H1 (cell line): ENCODE data around the gene MUC4. TPM values are rescaled to one million over a fixed set of nuclear protein-coding genes. Genes with fewer than 3 reads are reported as not detected.

ENCODE experiments used
- CTCF ChIA-PET: fragments of 300-600 bp; sonication (Branson Sonifier 250); formaldehyde crosslinking; loops from one replicate; lab custom pipeline; 2021; ENCODE audit not compliant: partially characterized antibody; lab: Charles Lee
- POLR2A ChIA-PET: fragments of 300-600 bp; sonication (Branson Sonifier 250); formaldehyde crosslinking; loops from one replicate; lab custom pipeline; 2021; ENCODE audit warnings: inconsistent platforms; ENCODE audit not compliant: partially characterized antibody; lab: Charles Lee
- DNase-seq, 2 experiments: peaks; one replicate each; pipeline versions ENCODE4 v3.0.0 to v3.0.0-alpha.2; 2010 to 2022; ENCODE audit warnings: low spot score in 2 of 2, low read depth in 1 of 2, mixed read lengths in 1 of 2
- FAIRE-seq: peaks from 2 replicates; lab custom pipeline; 2011; peaks lifted over from hg19 to GRCh38; lab: Jason Lieb, UNC
- H2AFZ ChIP-seq: 2 replicates; pipeline ENCODE4 v1.8.1; 2012; ENCODE audit warnings: low read length, inconsistent platforms
- H2AK5ac ChIP-seq: 2 replicates; pipeline ENCODE4 v1.6.1; 2013; ENCODE audit warnings: low read depth, low read length
- H2BK120ac ChIP-seq: replicated peaks from 2 replicates; pipeline ENCODE3; 2013; ENCODE audit warnings: low read depth, low read length, inconsistent platforms
- H2BK12ac ChIP-seq: 2 replicates; pipeline ENCODE4 v1.6.1; 2013; ENCODE audit warnings: low read depth, low read length
- H2BK15ac ChIP-seq: 2 replicates; pipeline ENCODE4 v1.6.1; 2013; ENCODE audit warnings: low read length
- H2BK20ac ChIP-seq: 2 replicates; pipeline ENCODE4 v1.6.1; 2013; ENCODE audit warnings: low read length
- H2BK5ac ChIP-seq: 2 replicates; pipeline ENCODE4 v1.6.1; 2013; ENCODE audit warnings: low read depth, low read length
- H3K14ac ChIP-seq: 2 replicates; pipeline ENCODE4 v1.6.1; 2013; ENCODE audit warnings: inconsistent platforms; ENCODE audit not compliant: insufficient read length
- H3K18ac ChIP-seq: 2 replicates; pipeline ENCODE4 v1.6.1; 2013; ENCODE audit warnings: low read length; ENCODE audit errors: extremely low read depth
- H3K23ac ChIP-seq: 2 replicates; pipeline ENCODE4 v1.6.1; 2013; ENCODE audit warnings: inconsistent platforms; ENCODE audit not compliant: insufficient read length
- H3K23me2 ChIP-seq: 2 replicates; pipeline ENCODE4 v1.6.1; 2013; ENCODE audit warnings: low read depth, low read length
- H3K27ac ChIP-seq: 2 replicates; pipeline ENCODE4 v1.6.1; 2011; ENCODE audit warnings: low read depth, low read length, inconsistent platforms
- H3K27me3 ChIP-seq, 4 experiments: replicated peaks in 1 of 4; 1 replicate in 1 of 4; 2 replicates in 3 of 4; pipeline versions ENCODE4 v1.6.1 to v1.8.1; 2011 to 2013; ENCODE audit warnings: low read length in 3 of 4, mild to moderate bottlenecking in 3 of 4, inconsistent platforms in 2 of 4, mixed read lengths in 2 of 4, moderate library complexity in 1 of 4; ENCODE audit not compliant: control insufficient read depth in 3 of 4, insufficient read depth in 3 of 4; ENCODE audit errors: extremely low read depth in 1 of 4
- H3K36me3 ChIP-seq, 4 experiments: 2 replicates each; pipeline versions ENCODE4 v1.6.1 to v1.8.1; 2011 to 2013; ENCODE audit warnings: mild to moderate bottlenecking in 4 of 4, low read length in 3 of 4, moderate library complexity in 2 of 4, control low read depth in 1 of 4, inconsistent platforms in 1 of 4; ENCODE audit not compliant: insufficient read depth in 4 of 4, control insufficient read depth in 2 of 4
- H3K4ac ChIP-seq: replicated peaks from 2 replicates; pipeline ENCODE3; 2013; ENCODE audit warnings: low read length, low read depth, mixed read lengths, inconsistent platforms; ENCODE audit not compliant: insufficient read length
- H3K4me1 ChIP-seq, 4 experiments: replicated peaks in 1 of 4; 1 replicate in 1 of 4; 2 replicates in 3 of 4; pipeline versions ENCODE4 v1.6.1 to v1.8.1; 2011 to 2013; ENCODE audit warnings: low read length in 3 of 4, inconsistent platforms in 2 of 4, mixed read lengths in 1 of 4; ENCODE audit not compliant: insufficient read depth in 4 of 4, control insufficient read depth in 3 of 4
- H3K4me2 ChIP-seq, 2 experiments: 2 replicates each; pipeline versions ENCODE4 v1.6.1 to v1.8.1; 2011 to 2013; ENCODE audit warnings: low read depth in 2 of 2, low read length in 2 of 2, control low read depth in 1 of 2, inconsistent platforms in 1 of 2, mild to moderate bottlenecking in 1 of 2; ENCODE audit not compliant: insufficient read depth in 1 of 2
- H3K4me3 ChIP-seq, 4 experiments: fragments of 200-600, 300-600 bp in 1 of 4; sonication (generic), shearing (Covaris generic), sonication (Bioruptor Twin) in 1 of 4; 2 replicates each; pipeline versions ENCODE4 v1.5.1 to v1.8.1; 2011 to 2016; ENCODE audit warnings: low read length in 4 of 4, low read depth in 3 of 4, control low read depth in 2 of 4, inconsistent platforms in 2 of 4, mild to moderate bottlenecking in 2 of 4, mixed read lengths in 1 of 4, moderate library complexity in 1 of 4; ENCODE audit not compliant: insufficient read depth in 2 of 4; ENCODE audit errors: extremely low read depth in 1 of 4
- H3K56ac ChIP-seq: replicated peaks from 2 replicates; pipeline ENCODE3; 2013; ENCODE audit warnings: low read depth, mild to moderate bottlenecking, mixed read lengths, low read length, inconsistent platforms; ENCODE audit not compliant: insufficient read length
- H3K79me1 ChIP-seq: 2 replicates; pipeline ENCODE4 v1.6.1; 2013; ENCODE audit warnings: low read depth, low read length, control low read depth
- H3K79me2 ChIP-seq, 2 experiments: 2 replicates each; pipeline versions ENCODE4 v1.6.1 to v1.8.1; 2012 to 2013; ENCODE audit warnings: low read length in 2 of 2, mild to moderate bottlenecking in 2 of 2, inconsistent platforms in 1 of 2; ENCODE audit not compliant: insufficient read depth in 2 of 2, control insufficient read depth in 1 of 2
- H3K9ac ChIP-seq, 4 experiments: replicated peaks in 1 of 4; 1 replicate in 1 of 4; 2 replicates in 3 of 4; pipeline versions ENCODE4 v1.6.1 to v1.8.1; 2011 to 2013; ENCODE audit warnings: low read depth in 3 of 4, low read length in 3 of 4, control low read depth in 2 of 4, mild to moderate bottlenecking in 2 of 4, moderate library complexity in 2 of 4, inconsistent platforms in 1 of 4; ENCODE audit errors: extremely low read depth in 1 of 4
- H3K9me3 ChIP-seq, 2 experiments: 2 replicates each; pipeline versions ENCODE4 v1.6.1 to v1.8.1; 2012 to 2013; ENCODE audit warnings: mild to moderate bottlenecking in 2 of 2, moderate library complexity in 2 of 2, control low read depth in 1 of 2, inconsistent platforms in 1 of 2, low read depth in 1 of 2, low read length in 1 of 2, mixed read lengths in 1 of 2; ENCODE audit not compliant: insufficient read depth in 2 of 2
- H4K20me1 ChIP-seq, 2 experiments: replicated peaks in 1 of 2; 2 replicates each; pipeline versions ENCODE3 to v1.8.1; 2011 to 2013; ENCODE audit warnings: inconsistent platforms in 2 of 2, low read length in 2 of 2, mild to moderate bottlenecking in 1 of 2; ENCODE audit not compliant: insufficient read depth in 2 of 2, control insufficient read depth in 1 of 2
- H4K5ac ChIP-seq: 2 replicates; pipeline ENCODE4 v1.6.1; 2013; ENCODE audit warnings: low read length, low read depth, mixed read lengths, inconsistent platforms; ENCODE audit not compliant: insufficient read length
- H4K8ac ChIP-seq: 2 replicates; pipeline ENCODE4 v1.8.0; 2013; ENCODE audit warnings: mild to moderate bottlenecking, moderate library complexity, low read length, inconsistent platforms; ENCODE audit not compliant: insufficient read depth; ENCODE audit errors: extremely low read depth
- H4K91ac ChIP-seq: replicated peaks from 2 replicates; pipeline ENCODE3; 2013; ENCODE audit warnings: low read length, mixed read lengths, inconsistent platforms; ENCODE audit not compliant: insufficient read length
- CHD2 ChIP-seq: IDR thresholded peaks from 2 replicates; pipeline ENCODE4 v1.6.1; 2012; ENCODE audit warnings: low read length, improper control_type of control experiment
- MAFK ChIP-seq: IDR thresholded peaks from 2 replicates; pipeline ENCODE4 v1.6.1; 2012; ENCODE audit warnings: low read depth, mild to moderate bottlenecking, improper control_type of control experiment, low read length
- RBBP5 ChIP-seq: IDR thresholded peaks from 2 replicates; pipeline ENCODE4 v1.7.1; 2012; ENCODE audit warnings: low read depth, mild to moderate bottlenecking, inconsistent platforms, low read length, moderate library complexity, borderline replicate concordance
- SIX5 ChIP-seq: IDR thresholded peaks from 2 replicates; pipeline ENCODE4 v1.6.1; 2011; ENCODE audit warnings: mild to moderate bottlenecking, low read depth, low read length
- SRF ChIP-seq: IDR thresholded peaks from 2 replicates; pipeline ENCODE4 v1.6.1; 2011; ENCODE audit warnings: mild to moderate bottlenecking, low read depth, low read length, moderate library complexity
- SUZ12 ChIP-seq: fragments of 200-600 bp; sonication (generic); IDR thresholded peaks from 2 replicates; pipeline ENCODE4 v1.6.1; 2012; ENCODE audit warnings: mild to moderate bottlenecking, inconsistent platforms, low read length, moderate library complexity, mixed read lengths
- WGBS, 2 experiments: shearing (Covaris generic) in 1 of 2; methylation state at CpG; one replicate each; pipeline versions ENCODE4 v1.1.6 to v1.1.7; 2013 to 2015; ENCODE audit warnings: low lambda C conversion rate in 2 of 2, mixed read lengths in 2 of 2, inconsistent platforms in 1 of 2, low coverage in 1 of 2, missing lambda C conversion rate in 1 of 2; ENCODE audit not compliant: insufficient replicate concordance in 2 of 2, insufficient coverage in 1 of 2, insufficient read length in 1 of 2; ENCODE audit errors: extremely low coverage in 1 of 2, missing lambda C conversion rate in 1 of 2; 5-methylcytosine and 5-hydroxymethylcytosine counted together
- polyA plus RNA-seq, 7 experiments: library from polyadenylated mRNA; depleted of rRNA in 3 of 7; stranded (reverse) in 5 of 7; unstranded in 2 of 7; fragments of >200 nt in 5 of 7; fragments of 200-250 nt in 2 of 7; gene quantifications; 1 replicate in 5 of 7; 2 replicates in 1 of 7; 4 replicates in 1 of 7; pipeline versions ENCODE4 v1.2.1 to v1.2.3, GENCODE V29; 2011 to 2013; ENCODE audit warnings: missing spikeins in 2 of 7, mixed read lengths in 2 of 7
- total RNA-seq: library from RNA; stranded (reverse); fragmentation: NEBNext Ultra II Directional; extraction: Animal tissue kit (Norgen Biotek cat#: 25700); gene quantifications from 2 replicates; pipeline ENCODE4 v1.2.1, GENCODE V29; 2021
- TF ChIP-seq, protein P1 (sequence below), 3 experiments: IDR thresholded peaks; 1 replicate in 2 of 3; 2 replicates in 1 of 3; pipeline versions ENCODE4 v1.5.1 to v1.6.1; 2011; ENCODE audit warnings: low read length in 3 of 3, mild to moderate bottlenecking in 3 of 3, inconsistent platforms in 2 of 3, low read depth in 1 of 3, moderate library complexity in 1 of 3; ENCODE audit not compliant: insufficient read depth in 1 of 3; ENCODE audit errors: control extremely low read depth in 1 of 3

Gene MUC4
- total and polyA plus RNA-seq, 2 of the 8 experiments (the other 6 are each of a cell fraction or from before 2014, with no cell fraction given) = 0.89 to 2.0 TPM

- DNase-seq = no peak
- Histone ChIP-seq H2AK5ac (no peak overlapping the region), H2AFZ (no peak overlapping the region), H4K5ac (no peak overlapping the region), H3K14ac (no peak overlapping the region), H2BK15ac (no peak overlapping the region), H3K9ac (no peak overlapping the region), H3K4me3 (no peak overlapping the region), H3K79me2 (no peaks in the 10 kb centered on the region), H4K8ac (no peak overlapping the region), H2BK5ac (no peak overlapping the region), H2BK12ac (no peak overlapping the region), H2BK20ac (no peak overlapping the region), H3K27me3 (no peaks in the 10 kb centered on the region; a peak in 1 of 7 replicates), H3K23ac (no peak overlapping the region), H2BK120ac (no peak overlapping the region), H3K9me3 (no peaks in the 10 kb centered on the region), H3K56ac (no peak overlapping the region), H3K4me1 (peaks cover 2 to 17% (median 12%) of the 10 kb centered on the region in 4 experiments), H3K4ac (no peak overlapping the region), H3K79me1 (no peaks in the 10 kb centered on the region), H3K27ac (no peak overlapping the region), H4K20me1 (no peaks in the 10 kb centered on the region), H3K18ac (no peak overlapping the region), H3K4me2 (no peak overlapping the region), H4K91ac (no peak overlapping the region), H3K23me2 (no peaks in the 10 kb centered on the region), H3K36me3 (no peaks in the 10 kb centered on the region)
- POLR2A ChIA-PET = interaction anchor here (1.7 kb wide), 1 partner anchor 10 kb away, joined by 7 read pairs; no protein-coding TSS in a partner anchor
- TF ChIP-seq SUZ12 (no peak), MAFK (no peak), CHD2 (no peak), RBBP5 (no peak), SRF (no peak), SIX5 (no peak)
- TF ChIP-seq, protein P1, sequence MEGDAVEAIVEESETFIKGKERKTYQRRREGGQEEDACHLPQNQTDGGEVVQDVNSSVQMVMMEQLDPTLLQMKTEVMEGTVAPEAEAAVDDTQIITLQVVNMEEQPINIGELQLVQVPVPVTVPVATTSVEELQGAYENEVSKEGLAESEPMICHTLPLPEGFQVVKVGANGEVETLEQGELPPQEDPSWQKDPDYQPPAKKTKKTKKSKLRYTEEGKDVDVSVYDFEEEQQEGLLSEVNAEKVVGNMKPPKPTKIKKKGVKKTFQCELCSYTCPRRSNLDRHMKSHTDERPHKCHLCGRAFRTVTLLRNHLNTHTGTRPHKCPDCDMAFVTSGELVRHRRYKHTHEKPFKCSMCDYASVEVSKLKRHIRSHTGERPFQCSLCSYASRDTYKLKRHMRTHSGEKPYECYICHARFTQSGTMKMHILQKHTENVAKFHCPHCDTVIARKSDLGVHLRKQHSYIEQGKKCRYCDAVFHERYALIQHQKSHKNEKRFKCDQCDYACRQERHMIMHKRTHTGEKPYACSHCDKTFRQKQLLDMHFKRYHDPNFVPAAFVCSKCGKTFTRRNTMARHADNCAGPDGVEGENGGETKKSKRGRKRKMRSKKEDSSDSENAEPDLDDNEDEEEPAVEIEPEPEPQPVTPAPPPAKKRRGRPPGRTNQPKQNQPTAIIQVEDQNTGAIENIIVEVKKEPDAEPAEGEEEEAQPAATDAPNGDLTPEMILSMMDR (IDR thresholded peaks at IDR 0.05; ENCODE audit: control extremely low read depth in 1 of 3, insufficient read depth in 1 of 3, low read depth in 1 of 3, low read length in 3 of 3) = no peak
- 94% methylated on average over 6 of the region's 6 CpGs; no CpG with 5 or more reads in 1 of the 2 experiments for WGBS, 2 experiments
- CTCF ChIA-PET = interaction anchor here (0.7 to 1.8 kb wide), 5 partner anchors 10 to 94 kb away, joined by 3 to 9 read pairs (median 3); no protein-coding TSS in a partner anchor
- no peak for FAIRE-seq
These were observed 11.5 kb downstream of the MUC4 start for GRCh38 chr3:195800240-195800639.
